ENCODE measurements around the gene ERCC5.

DNA sequence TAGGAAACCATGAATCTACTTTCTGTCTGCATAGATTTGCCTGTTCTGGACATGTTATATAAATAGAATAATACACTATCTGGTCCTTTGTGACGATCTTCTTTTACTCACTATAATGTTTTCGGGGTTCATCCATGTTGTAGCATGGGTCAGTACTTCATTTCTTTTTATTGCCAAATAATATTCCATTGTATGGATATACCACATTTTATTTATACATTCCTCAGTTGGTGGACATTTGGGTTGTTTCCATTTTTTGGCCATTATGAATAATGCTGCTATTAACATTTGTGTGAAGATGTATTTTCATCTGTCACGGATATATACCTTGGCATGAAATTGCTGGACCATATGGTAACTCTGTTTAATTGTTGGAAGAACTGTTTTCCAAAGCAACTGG, 40.2 kb upstream of the ERCC5 start:
- no peak for TF ChIP-seq CTCF (IDR thresholded peaks at IDR 0.05)
- TF ChIP-seq POLR2A (IDR thresholded peaks at IDR 0.05): no peak

Measured in heart left ventricle (tissue), 13 donors.